HepG2 (cell line): Measurements from ENCODE around the gene EMILIN3. TPM values are rescaled to one million over a fixed set of nuclear protein-coding genes. Genes with fewer than 3 reads are reported as not detected.

Experiments
- AKAP8 ChIP-seq: sonication (generic); formaldehyde crosslinking; IDR thresholded peaks from 2 replicates; pipeline ENCODE4 v1.5.1; 2020; ENCODE audit warnings: mild to moderate bottlenecking, missing genetic modification reagents
- CCAR2 ChIP-seq: fragments of 200-400 bp; formaldehyde crosslinking; optimal IDR thresholded peaks from 2 replicates; pipeline ENCODE3; 2018; ENCODE audit warnings: low read depth, mild to moderate bottlenecking, low read length, moderate library complexity
- ERF ChIP-seq: IDR thresholded peaks from 2 replicates; pipeline ENCODE4 v1.6.1; 2018; ENCODE audit warnings: missing biosample characterization, missing genetic modification reagents
- KDM2A ChIP-seq: sonication (generic); formaldehyde crosslinking; IDR thresholded peaks from 2 replicates; pipeline ENCODE4 v1.4.0; 2020; ENCODE audit warnings: low read depth, missing genetic modification reagents, borderline replicate concordance
- NCOA2 ChIP-seq: sonication (generic); formaldehyde crosslinking; IDR thresholded peaks from 2 replicates; pipeline ENCODE4 v1.8.0; 2022; ENCODE audit warnings: inconsistent platforms
- PHF21A ChIP-seq: sonication (generic); formaldehyde crosslinking; IDR thresholded peaks from 2 replicates; pipeline ENCODE4 v1.5.0; 2020; ENCODE audit warnings: mild to moderate bottlenecking, missing genetic modification reagents
- SOX13 ChIP-seq, 3 experiments: fragments of 450-650 bp in 1 of 3; sonication (generic) in 1 of 3; formaldehyde crosslinking in 1 of 3; IDR thresholded peaks in 2 of 3; conservative IDR thresholded peaks in 1 of 3; 2 replicates each; pipeline versions ENCODE4 v1.5.0 to v1.6.1; 2016 to 2020; ENCODE audit warnings: antibody characterized with exemption in 1 of 3, mild to moderate bottlenecking in 1 of 3, missing compliant biosample characterization in 1 of 3, missing genetic modification reagents in 1 of 3, moderate library complexity in 1 of 3
- TFAP4 ChIP-seq: sonication (generic); IDR thresholded peaks from 2 replicates; pipeline ENCODE4 v1.6.1; 2016; ENCODE audit warnings: low read depth, borderline replicate concordance
- YY1 ChIP-seq: IDR thresholded peaks from 2 replicates; pipeline ENCODE4 v1.6.1; 2011; ENCODE audit warnings: low read length, low read depth, moderate library complexity, mild to moderate bottlenecking; ENCODE audit not compliant: insufficient read depth, insufficient replicate concordance
- ZBTB39 ChIP-seq: sonication (generic); formaldehyde crosslinking; IDR thresholded peaks from 2 replicates; pipeline ENCODE4 v1.5.0; 2020; ENCODE audit warnings: missing genetic modification reagents
- ZNF101 ChIP-seq: sonication (generic); formaldehyde crosslinking; IDR thresholded peaks from 2 replicates; pipeline ENCODE4 v1.4.0; 2020; ENCODE audit warnings: mild to moderate bottlenecking, low read depth, missing genetic modification reagents, borderline replicate concordance
- ZNF569 ChIP-seq: sonication (generic); formaldehyde crosslinking; IDR thresholded peaks from 2 replicates; pipeline ENCODE4 v1.5.0; 2020; ENCODE audit warnings: mild to moderate bottlenecking, missing genetic modification reagents, moderate library complexity, borderline replicate concordance
- ZNF616 ChIP-seq: sonication (generic); formaldehyde crosslinking; IDR thresholded peaks from 2 replicates; pipeline ENCODE4 v1.5.0; 2020; ENCODE audit warnings: low read depth, mild to moderate bottlenecking, missing genetic modification reagents
- ZNF619 ChIP-seq: sonication (generic); formaldehyde crosslinking; IDR thresholded peaks from 2 replicates; pipeline ENCODE4 v1.4.0; 2020; ENCODE audit warnings: mild to moderate bottlenecking, missing genetic modification reagents
- ZNF629 ChIP-seq: sonication (generic); formaldehyde crosslinking; conservative IDR thresholded peaks from 2 replicates; pipeline ENCODE4 v1.5.0; 2020; ENCODE audit warnings: missing genetic modification reagents
- ZNF670 ChIP-seq: sonication (generic); formaldehyde crosslinking; IDR thresholded peaks from 2 replicates; pipeline ENCODE4 v1.8.0; 2022; ENCODE audit warnings: mild to moderate bottlenecking, missing genetic modification reagents, borderline replicate concordance
- polyA plus RNA-seq, 8 experiments: library from polyadenylated mRNA; depleted of rRNA in 3 of 8; stranded (reverse) in 7 of 8; unstranded in 1 of 8; fragments of >200 nt; fragmentation: Illumina TruSeq in 4 of 8; extraction: Trizol in 4 of 8; gene quantifications; 2 replicates each; pipeline versions ENCODE4 v1.2.1 to v1.2.3, GENCODE V29; 2011 to 2016; ENCODE audit warnings: low read depth in 4 of 8, missing spikeins in 1 of 8, mixed read lengths in 1 of 8; ENCODE audit not compliant: insufficient read depth in 1 of 8
- total RNA-seq, 5 experiments: library from RNA; depleted of rRNA; stranded (reverse); fragments of >200 nt; fragmentation: Illumina TruSeq; extraction: Trizol; gene quantifications; 2 replicates each; pipeline ENCODE4 v1.2.3, GENCODE V29; 2016; ENCODE audit warnings: low read depth in 1 of 5
- TF ChIP-seq, protein P1 (sequence below): sonication (generic); formaldehyde crosslinking; IDR thresholded peaks from 2 replicates; pipeline ENCODE4 v1.4.0; 2020; ENCODE audit warnings: low read depth, missing genetic modification reagents
- TF ChIP-seq, protein P2 (sequence below): sonication (generic); formaldehyde crosslinking; IDR thresholded peaks from 2 replicates; pipeline ENCODE4 v1.4.0; 2020; ENCODE audit warnings: mild to moderate bottlenecking, low read depth, missing genetic modification reagents

The EMILIN3 gene
- total and polyA plus RNA-seq, 2 of the 13 experiments (the other 11 are each of a cell fraction or from before 2014, with no cell fraction given), result 0.25 to 0.29 TPM

DNA sequence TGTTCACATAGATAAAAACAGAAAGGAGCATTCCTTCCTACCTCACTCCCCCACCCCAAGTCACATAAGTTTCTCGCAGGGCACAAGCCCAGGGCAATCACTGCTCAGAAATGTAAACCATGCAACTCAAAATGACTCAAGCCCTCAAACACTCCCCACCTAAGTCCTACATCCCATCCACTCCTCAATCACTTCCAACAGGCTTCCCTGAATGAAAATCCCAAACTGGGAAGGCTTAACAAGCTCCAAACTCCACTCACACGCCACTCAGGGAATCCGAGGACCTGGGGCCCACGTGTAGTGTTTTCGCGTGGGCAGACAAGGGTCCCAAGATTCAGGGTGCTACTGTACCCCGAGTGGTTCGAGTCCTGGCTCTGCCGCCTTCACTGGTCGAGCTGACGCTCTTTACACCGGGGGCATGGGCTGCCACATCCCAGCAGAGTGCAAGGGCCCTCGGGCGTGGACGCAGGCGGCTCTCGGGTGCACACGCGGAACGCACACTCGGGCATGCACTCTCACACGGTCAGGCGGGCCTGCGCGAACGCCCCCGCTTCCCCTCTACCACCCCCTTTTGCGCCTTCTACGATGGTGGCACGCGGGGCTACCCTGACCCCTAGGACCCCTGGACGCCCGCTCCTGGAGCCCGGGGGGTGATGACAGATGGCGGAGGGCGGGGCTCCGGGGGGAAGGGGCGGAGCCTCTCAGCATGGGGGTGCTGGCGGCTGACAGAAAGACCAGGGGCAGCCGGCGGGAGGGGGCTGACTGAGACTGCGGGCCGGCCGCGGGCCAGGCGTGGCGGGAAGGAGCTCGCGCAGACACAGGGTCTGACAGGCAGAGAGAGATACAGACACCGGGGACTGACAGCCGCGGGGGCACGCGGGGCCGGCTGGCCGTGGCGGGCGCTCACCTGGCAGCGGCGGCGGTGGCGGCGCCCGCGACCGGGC is 49.7 kb downstream of the EMILIN3 start (continued):
- TF ChIP-seq, protein P1, sequence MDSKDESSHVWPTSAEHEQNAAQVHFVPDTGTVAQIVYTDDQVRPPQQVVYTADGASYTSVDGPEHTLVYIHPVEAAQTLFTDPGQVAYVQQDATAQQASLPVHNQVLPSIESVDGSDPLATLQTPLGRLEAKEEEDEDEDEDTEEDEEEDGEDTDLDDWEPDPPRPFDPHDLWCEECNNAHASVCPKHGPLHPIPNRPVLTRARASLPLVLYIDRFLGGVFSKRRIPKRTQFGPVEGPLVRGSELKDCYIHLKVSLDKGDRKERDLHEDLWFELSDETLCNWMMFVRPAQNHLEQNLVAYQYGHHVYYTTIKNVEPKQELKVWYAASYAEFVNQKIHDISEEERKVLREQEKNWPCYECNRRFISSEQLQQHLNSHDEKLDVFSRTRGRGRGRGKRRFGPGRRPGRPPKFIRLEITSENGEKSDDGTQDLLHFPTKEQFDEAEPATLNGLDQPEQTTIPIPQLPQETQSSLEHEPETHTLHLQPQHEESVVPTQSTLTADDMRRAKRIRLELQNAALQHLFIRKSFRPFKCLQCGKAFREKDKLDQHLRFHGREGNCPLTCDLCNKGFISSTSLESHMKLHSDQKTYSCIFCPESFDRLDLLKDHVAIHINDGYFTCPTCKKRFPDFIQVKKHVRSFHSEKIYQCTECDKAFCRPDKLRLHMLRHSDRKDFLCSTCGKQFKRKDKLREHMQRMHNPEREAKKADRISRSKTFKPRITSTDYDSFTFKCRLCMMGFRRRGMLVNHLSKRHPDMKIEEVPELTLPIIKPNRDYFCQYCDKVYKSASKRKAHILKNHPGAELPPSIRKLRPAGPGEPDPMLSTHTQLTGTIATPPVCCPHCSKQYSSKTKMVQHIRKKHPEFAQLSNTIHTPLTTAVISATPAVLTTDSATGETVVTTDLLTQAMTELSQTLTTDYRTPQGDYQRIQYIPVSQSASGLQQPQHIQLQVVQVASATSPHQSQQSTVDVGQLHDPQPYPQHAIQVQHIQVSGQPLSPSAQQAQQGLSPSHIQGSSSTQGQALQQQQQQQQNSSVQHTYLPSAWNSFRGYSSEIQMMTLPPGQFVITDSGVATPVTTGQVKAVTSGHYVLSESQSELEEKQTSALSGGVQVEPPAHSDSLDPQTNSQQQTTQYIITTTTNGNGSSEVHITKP (CRISPR knock-in tag), result no peak
- TF ChIP-seq SOX13 (IDR thresholded peaks at IDR 0.05) (no peak), SOX13 (CRISPR knock-in tag; conservative IDR thresholded peaks at IDR 0.05 in 1 of 2, IDR thresholded peaks at IDR 0.05 in 1 of 2) (no peak; a peak in 1 of 4 replicates), AKAP8 (CRISPR knock-in tag) (no peak), ZNF616 (CRISPR knock-in tag) (no peak; the same call in 1 of the 2 replicates), ZNF101 (CRISPR knock-in tag) (no peak), ERF (peak; percentile 66; the same call in 1 of the 2 replicates), CCAR2 (no peak), ZNF670 (CRISPR knock-in tag) (peak; percentile 59; the same call in 1 of the 2 replicates), ZNF569 (CRISPR knock-in tag) (no peak), KDM2A (CRISPR knock-in tag) (peak; percentile 72), NCOA2 (CRISPR knock-in tag) (no peak; the same call in 1 of the 2 replicates), PHF21A (CRISPR knock-in tag) (peak; percentile 48; the same call in 1 of the 2 replicates), ZNF619 (CRISPR knock-in tag) (0 out of 2 replicates have a peak, but pooled peaks have one; percentile 60), ZNF629 (CRISPR knock-in tag) (no peak; the same call in 1 of the 2 replicates), TFAP4 (peak; percentile 25; the same call in 1 of the 2 replicates), YY1 (peak; percentile 53), ZBTB39 (CRISPR knock-in tag) (no peak)
- TF ChIP-seq, protein P2, sequence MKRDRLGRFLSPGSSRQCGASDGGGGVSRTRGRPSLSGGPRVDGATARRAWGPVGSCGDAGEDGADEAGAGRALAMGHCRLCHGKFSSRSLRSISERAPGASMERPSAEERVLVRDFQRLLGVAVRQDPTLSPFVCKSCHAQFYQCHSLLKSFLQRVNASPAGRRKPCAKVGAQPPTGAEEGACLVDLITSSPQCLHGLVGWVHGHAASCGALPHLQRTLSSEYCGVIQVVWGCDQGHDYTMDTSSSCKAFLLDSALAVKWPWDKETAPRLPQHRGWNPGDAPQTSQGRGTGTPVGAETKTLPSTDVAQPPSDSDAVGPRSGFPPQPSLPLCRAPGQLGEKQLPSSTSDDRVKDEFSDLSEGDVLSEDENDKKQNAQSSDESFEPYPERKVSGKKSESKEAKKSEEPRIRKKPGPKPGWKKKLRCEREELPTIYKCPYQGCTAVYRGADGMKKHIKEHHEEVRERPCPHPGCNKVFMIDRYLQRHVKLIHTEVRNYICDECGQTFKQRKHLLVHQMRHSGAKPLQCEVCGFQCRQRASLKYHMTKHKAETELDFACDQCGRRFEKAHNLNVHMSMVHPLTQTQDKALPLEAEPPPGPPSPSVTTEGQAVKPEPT (CRISPR knock-in tag), result peak; percentile 79; the same call in 1 of the 2 replicates
